ENCODE results near the gene LEMD1.

- TF ChIP-seq EP300 (IDR thresholded peaks at IDR 0.05): no peak
- no peak for TF ChIP-seq POLR2A (IDR thresholded peaks at IDR 0.05)
- TF ChIP-seq CTCF (IDR thresholded peaks at IDR 0.05): no peak
- TF ChIP-seq POLR2AphosphoS5 (IDR thresholded peaks at IDR 0.05): no peak
Measured at GRCh38 chr1:205410581-205411298, 11.1 kb downstream of the LEMD1 start.

All from stomach (tissue), 4 donors.